Neural crest cell (in vitro differentiated cells): Measurements from ENCODE around the gene FAM221B. TPM values are rescaled to one million over a fixed set of nuclear protein-coding genes. Genes with fewer than 3 reads are reported as not detected.
A peak's percentile ranks its signal among the peaks of the same experiment; 100 is the strongest.

Source experiments
- DNase-seq: peaks from one replicate; pipeline ENCODE4 v3.0.0; 2021; ENCODE audit warnings: low read depth, mixed read lengths, low spot score
- H3K27ac Mint-ChIP-seq: one replicate; pipeline ENCODE4 v1.8.0; 2021; ENCODE audit warnings: mild to moderate bottlenecking, mixed read lengths; ENCODE audit not compliant: unreplicated experiment
- H3K27me3 Mint-ChIP-seq: 2 replicates; pipeline ENCODE4 v1.8.0; 2021; ENCODE audit warnings: low read depth, mild to moderate bottlenecking, mixed read lengths
- H3K36me3 Mint-ChIP-seq: 2 replicates; pipeline ENCODE4 v1.8.0; 2021; ENCODE audit warnings: low read depth, mild to moderate bottlenecking, mixed read lengths
- H3K4me1 Mint-ChIP-seq: 2 replicates; pipeline ENCODE4 v1.8.0; 2021; ENCODE audit warnings: mixed read lengths
- H3K4me3 Mint-ChIP-seq: one replicate; pipeline ENCODE4 v1.8.0; 2021; ENCODE audit warnings: mild to moderate bottlenecking, mixed read lengths
- H3K9me3 Mint-ChIP-seq: 2 replicates; pipeline ENCODE4 v1.8.0; 2021; ENCODE audit warnings: mixed read lengths
- CTCF ChIP-seq: fragments of 200-600 bp; sonication (generic); conservative IDR thresholded peaks from 2 replicates; pipeline ENCODE4 v1.5.0; 2021; ENCODE audit warnings: antibody characterized with exemption, mild to moderate bottlenecking
- total RNA-seq: library from RNA; stranded (reverse); gene quantifications from 2 replicates; pipeline ENCODE4 v1.2.1, GENCODE V29; 2021

FAM221B gene
- total RNA-seq, 1 donor from 2014 or later, result 0.19 TPM

GRCh38 chr9:35816708-35817107, 11.8 kb downstream of the FAM221B start:
- H3K36me3 Mint-ChIP-seq, result peaks cover 2% of the 10 kb centered on the region
- H3K9me3 Mint-ChIP-seq, result no peaks in the 10 kb centered on the region
- peak overlapping the region; percentile 91 for H3K4me3 Mint-ChIP-seq

GRCh38 chr9:35814841-35815543, 13.5 kb downstream of the FAM221B start, which contains the start of gene HINT2:
Gene HINT2 (minus strand): TSS chr9:35815042. CDS start chr9:35814979, 63 bp downstream.
- peaks cover 39% of the 10 kb centered on the region for H3K4me1 Mint-ChIP-seq
- H3K36me3 Mint-ChIP-seq, result peaks cover 2% of the 10 kb centered on the region
- H3K4me3 Mint-ChIP-seq, result peak within 1 kb of the TSS; percentile 91
- H3K9me3 Mint-ChIP-seq, result no peaks in the 10 kb centered on the region
- no peaks in the 10 kb centered on the region for H3K27me3 Mint-ChIP-seq
- peak; percentile 89 for DNase-seq
- TF ChIP-seq CTCF, result no peak
- peak within 1 kb of the TSS; percentile 85 for H3K27ac Mint-ChIP-seq

More at GRCh38 chr9:35816708-35817107, 11.8 kb downstream of the FAM221B start:
- H3K4me1 Mint-ChIP-seq, result peaks cover 38% of the 10 kb centered on the region
- no peak for DNase-seq
- H3K27me3 Mint-ChIP-seq, result no peaks in the 10 kb centered on the region
- TF ChIP-seq CTCF, result peak; percentile 29
- no peak overlapping the region for H3K27ac Mint-ChIP-seq

- Mint-ChIP-seq H3K4me1 (peaks cover 39% of the 10 kb centered on the region), H3K4me3 (peak overlapping the region; percentile 91), H3K9me3 (no peaks in the 10 kb centered on the region), H3K27ac (peak overlapping the region; percentile 85), H3K27me3 (no peaks in the 10 kb centered on the region), H3K36me3 (peaks cover 2% of the 10 kb centered on the region)
- peak; percentile 48 for TF ChIP-seq CTCF
- peak; percentile 62 for DNase-seq
These were observed 14.3 kb downstream of the FAM221B start for GRCh38 chr9:35814106-35814840.

GRCh38 chr9:35813434-35814105, 15.0 kb downstream of the FAM221B start:
- peak overlapping the region; percentile 91 for H3K4me3 Mint-ChIP-seq
- H3K27ac Mint-ChIP-seq, result no peak overlapping the region
- no peak for DNase-seq
- H3K36me3 Mint-ChIP-seq, result peaks cover 2% of the 10 kb centered on the region
- no peaks in the 10 kb centered on the region for H3K27me3 Mint-ChIP-seq
- H3K4me1 Mint-ChIP-seq, result peaks cover 39% of the 10 kb centered on the region
- no peaks in the 10 kb centered on the region for H3K9me3 Mint-ChIP-seq
- TF ChIP-seq CTCF, result peak; percentile 43

GRCh38 chr9:35812025-35812602, 16.4 kb downstream of the FAM221B start, which contains the start of gene SPAG8:
Gene SPAG8 (minus strand): TSS chr9:35812262. CDS start chr9:35812147, 115 bp downstream.
- H3K27ac Mint-ChIP-seq, result peak within 1 kb of the TSS; percentile 74
- no peak for TF ChIP-seq CTCF
- peak within 1 kb of the TSS; percentile 91 for H3K4me3 Mint-ChIP-seq
- no peaks in the 10 kb centered on the region for H3K27me3 Mint-ChIP-seq
- peaks cover 4% of the 10 kb centered on the region for H3K36me3 Mint-ChIP-seq
- peak; percentile 77 for DNase-seq
- no peaks in the 10 kb centered on the region for H3K9me3 Mint-ChIP-seq
- H3K4me1 Mint-ChIP-seq, result peaks cover 35% of the 10 kb centered on the region
